H9 (cell line): ENCODE data around the gene PRKAR1A. TPM values are rescaled to one million over a fixed set of nuclear protein-coding genes. Genes with fewer than 3 reads are reported as not detected.

Experiments used
- DNase-seq: peaks from one replicate; pipeline ENCODE4 v3.0.0-alpha.2; 2017
- H2AFZ ChIP-seq: one replicate; pipeline ENCODE4 v1.6.1; 2013; ENCODE audit warnings: mild to moderate bottlenecking, low read length, control low read depth, moderate library complexity
- H2AK5ac ChIP-seq: 2 replicates; pipeline ENCODE4 v1.6.1; 2013; ENCODE audit warnings: low read length, control low read depth, mixed read lengths; ENCODE audit not compliant: insufficient read length
- H2BK120ac ChIP-seq: one replicate; pipeline ENCODE4 v1.6.1; 2013; ENCODE audit warnings: low read depth, mild to moderate bottlenecking, low read length, control low read depth, inconsistent platforms; ENCODE audit not compliant: poor library complexity, severe bottlenecking
- H2BK12ac ChIP-seq: 2 replicates; pipeline ENCODE4 v1.6.1; 2013; ENCODE audit warnings: low read length, control low read depth, mixed read lengths, low read depth; ENCODE audit not compliant: insufficient read length
- H2BK15ac ChIP-seq: 2 replicates; pipeline ENCODE4 v1.6.1; 2013; ENCODE audit warnings: low read depth, low read length, control low read depth
- H2BK20ac ChIP-seq: one replicate; pipeline ENCODE4 v1.6.1; 2013; ENCODE audit warnings: low read depth, mild to moderate bottlenecking, low read length, control low read depth, inconsistent platforms; ENCODE audit not compliant: poor library complexity, severe bottlenecking
- H2BK5ac ChIP-seq: 2 replicates; pipeline ENCODE4 v1.6.1; 2013; ENCODE audit warnings: low read length, control low read depth, mixed read lengths; ENCODE audit not compliant: insufficient read length
- H3K14ac ChIP-seq: 2 replicates; pipeline ENCODE4 v1.6.1; 2013; ENCODE audit warnings: low read length, control low read depth; ENCODE audit not compliant: insufficient read depth
- H3K18ac ChIP-seq: 2 replicates; pipeline ENCODE4 v1.6.1; 2013; ENCODE audit warnings: low read depth, mild to moderate bottlenecking, mixed read lengths, low read length, control low read depth; ENCODE audit not compliant: insufficient read length
- H3K23ac ChIP-seq: 2 replicates; pipeline ENCODE4 v1.6.1; 2013; ENCODE audit warnings: low read length, control low read depth, mixed read lengths, low read depth; ENCODE audit not compliant: insufficient read length
- H3K23me2 ChIP-seq: 2 replicates; pipeline ENCODE4 v1.6.1; 2013; ENCODE audit warnings: low read depth, mild to moderate bottlenecking, mixed read lengths, low read length, control low read depth; ENCODE audit not compliant: insufficient read length, poor library complexity, severe bottlenecking
- H3K27ac ChIP-seq: 2 replicates; pipeline ENCODE4 v1.5.1; 2013; ENCODE audit warnings: low read length, control low read depth, mixed read lengths, low read depth; ENCODE audit not compliant: insufficient read length
- H3K27me3 ChIP-seq: 2 replicates; pipeline ENCODE4 v1.6.1; 2013; ENCODE audit warnings: low read length, control low read depth, inconsistent platforms; ENCODE audit not compliant: insufficient read depth
- H3K4ac ChIP-seq: 2 replicates; pipeline ENCODE4 v1.6.1; 2013; ENCODE audit warnings: low read depth, mild to moderate bottlenecking, control low read depth, inconsistent platforms, low read length, moderate library complexity
- H3K4me1 ChIP-seq: 2 replicates; pipeline ENCODE4 v1.6.1; 2013; ENCODE audit warnings: low read length, control low read depth, inconsistent platforms; ENCODE audit not compliant: insufficient read depth
- H3K4me2 ChIP-seq: 2 replicates; pipeline ENCODE4 v1.6.1; 2013; ENCODE audit warnings: low read length, control low read depth, mixed read lengths; ENCODE audit not compliant: insufficient read length, insufficient read depth
- H3K56ac ChIP-seq: 2 replicates; pipeline ENCODE4 v1.6.1; 2013; ENCODE audit warnings: low read depth, mild to moderate bottlenecking, mixed read lengths, low read length, control low read depth; ENCODE audit not compliant: insufficient read length
- H3K79me1 ChIP-seq: 2 replicates; pipeline ENCODE4 v1.6.1; 2013; ENCODE audit warnings: low read depth, mild to moderate bottlenecking, moderate library complexity, low read length, control low read depth, inconsistent platforms; ENCODE audit not compliant: insufficient read depth, poor library complexity, severe bottlenecking
- H3K79me2 ChIP-seq: 2 replicates; pipeline ENCODE4 v1.6.1; 2013; ENCODE audit warnings: low read length, control low read depth, inconsistent platforms; ENCODE audit not compliant: insufficient read depth
- H3K9ac ChIP-seq: 2 replicates; pipeline ENCODE4 v1.6.1; 2013; ENCODE audit warnings: low read length, control low read depth, mixed read lengths; ENCODE audit not compliant: insufficient read length; ENCODE audit errors: extremely low read depth
- H3K9me3 ChIP-seq: one replicate; pipeline ENCODE4 v1.6.1; 2013; ENCODE audit warnings: low read depth, low read length, inconsistent platforms; ENCODE audit not compliant: control insufficient read depth
- H3T11ph ChIP-seq: one replicate; pipeline ENCODE4 v1.6.1; 2013; ENCODE audit warnings: mild to moderate bottlenecking, low read length, control low read depth, inconsistent platforms
- H4K20me1 ChIP-seq: one replicate; pipeline ENCODE4 v1.6.1; 2013; ENCODE audit not compliant: control insufficient read depth, insufficient read length, insufficient read depth
- H4K5ac ChIP-seq: 2 replicates; pipeline ENCODE4 v1.6.1; 2013; ENCODE audit warnings: low read depth, mild to moderate bottlenecking, mixed read lengths, low read length, control low read depth; ENCODE audit not compliant: insufficient read length
- H4K8ac ChIP-seq: replicated peaks from 2 replicates; pipeline ENCODE4 v1.6.1; 2013; ENCODE audit warnings: low read length, control low read depth, mixed read lengths, low read depth; ENCODE audit not compliant: insufficient read length
- H4K91ac ChIP-seq: 2 replicates; pipeline ENCODE4 v1.6.1; 2013; ENCODE audit warnings: low read depth, mild to moderate bottlenecking, moderate library complexity, mixed read lengths, low read length, control low read depth; ENCODE audit not compliant: insufficient read length
- H3K27ac Mint-ChIP-seq, 3 experiments: 2 replicates in 2 of 3; 3 replicates in 1 of 3; pipeline ENCODE4 v1.8.0; 2020 to 2021; ENCODE audit warnings: mixed read lengths in 3 of 3, mild to moderate bottlenecking in 1 of 3, moderate library complexity in 1 of 3
- H3K27me3 Mint-ChIP-seq: 2 replicates; pipeline ENCODE4 v1.8.0; 2021; ENCODE audit warnings: low read depth, mild to moderate bottlenecking, moderate library complexity, mixed read lengths
- H3K36me3 Mint-ChIP-seq, 3 experiments: 2 replicates in 2 of 3; 3 replicates in 1 of 3; pipeline ENCODE4 v1.8.0; 2020 to 2021; ENCODE audit warnings: low read depth in 3 of 3, mixed read lengths in 3 of 3; ENCODE audit not compliant: insufficient read depth in 1 of 3
- H3K4me1 Mint-ChIP-seq, 2 experiments: 2 replicates each; pipeline ENCODE4 v1.8.0; 2020; ENCODE audit warnings: mixed read lengths in 2 of 2
- H3K4me3 Mint-ChIP-seq, 2 experiments: 2 replicates in 1 of 2; 3 replicates in 1 of 2; pipeline ENCODE4 v1.8.0; 2020 to 2021; ENCODE audit warnings: mild to moderate bottlenecking in 2 of 2, mixed read lengths in 2 of 2, moderate library complexity in 1 of 2
- H3K9me3 Mint-ChIP-seq, 2 experiments: 2 replicates in 1 of 2; 3 replicates in 1 of 2; pipeline ENCODE4 v1.8.0; 2020; ENCODE audit warnings: mild to moderate bottlenecking in 2 of 2, mixed read lengths in 2 of 2, moderate library complexity in 1 of 2
- WGBS: extraction: QIAGEN DNeasy Blood & Tissue Kit; methylation state at CpG from one replicate; pipeline ENCODE4 v1.1.7; 2013; ENCODE audit warnings: missing lambda C conversion rate, low lambda C conversion rate, mixed read lengths; ENCODE audit not compliant: insufficient read length; ENCODE audit errors: extremely low coverage; 5-methylcytosine and 5-hydroxymethylcytosine counted together
- total RNA-seq: library from RNA; stranded (reverse); gene quantifications from 2 replicates; pipeline ENCODE4 v1.2.1, GENCODE V29; 2021
- TF ChIP-seq, protein P1 (sequence below): fragments of 200-600 bp; sonication (generic); conservative IDR thresholded peaks from 3 replicates; pipeline ENCODE4 v1.8.0; 2021; ENCODE audit warnings: antibody characterized with exemption, mild to moderate bottlenecking

The PRKAR1A gene
- total RNA-seq, 1 experiment from 2014 or later = 171 TPM

DNA sequence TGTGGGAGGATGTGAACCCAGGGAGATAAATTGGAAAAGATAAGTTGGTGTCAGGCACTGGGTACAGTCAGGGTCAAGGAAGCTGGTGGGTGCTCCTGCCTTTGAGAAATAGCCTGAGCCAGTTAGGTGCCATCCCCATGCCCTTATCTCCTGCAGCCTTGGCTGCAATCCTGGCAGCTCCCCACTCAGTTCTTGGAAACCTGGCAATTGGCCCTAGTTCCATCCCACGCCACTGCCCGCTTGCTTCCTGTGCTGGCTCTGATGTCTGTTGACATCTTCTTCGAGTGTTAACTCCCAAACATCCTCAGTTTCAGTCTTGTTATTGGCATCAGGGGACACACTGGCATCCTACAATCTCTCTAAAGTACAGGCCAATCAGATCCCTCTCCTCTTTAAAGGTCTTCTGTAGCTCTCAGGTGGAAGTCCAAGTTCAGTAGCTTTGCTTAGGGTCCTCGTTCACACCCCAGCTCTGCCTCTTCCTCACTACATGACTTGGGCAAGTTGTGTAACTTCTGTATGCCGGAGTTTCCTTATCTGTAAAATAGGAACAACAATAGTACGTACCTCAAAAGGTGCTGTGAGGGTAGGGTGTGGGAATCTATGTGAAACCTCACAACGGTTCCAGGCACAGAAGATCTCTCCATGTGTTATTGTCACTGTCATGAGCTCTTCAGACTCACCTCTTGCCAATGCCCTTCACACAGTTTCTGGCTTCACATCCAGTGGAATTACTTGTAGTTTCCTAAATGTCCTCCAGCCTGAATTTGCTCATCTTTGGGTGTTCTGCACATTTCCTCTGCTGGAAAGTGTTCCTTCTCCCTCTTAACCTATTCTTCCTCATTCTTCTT lies 13.5 kb upstream of the PRKAR1A start:
- Mint-ChIP-seq H3K9me3 (peaks cover 5 to 6% of the 10 kb centered on the region in 2 experiments), H3K36me3 (peaks cover 2 to 6% (median 3%) of the 10 kb centered on the region in 3 experiments; a peak in 4 of 7 replicates), H3K27ac (no peak overlapping the region), H3K4me3 (no peak overlapping the region), H3K4me1 (no peaks in the 10 kb centered on the region), H3K27me3 (no peaks in the 10 kb centered on the region; the same call in 1 of the 2 replicates)
- H2BK20ac ChIP-seq = no peak overlapping the region
- H3K9me3 ChIP-seq = no peaks in the 10 kb centered on the region
- H3K9ac ChIP-seq = no peak overlapping the region
- DNase-seq = no peak
- H3K4ac ChIP-seq = no peak overlapping the region
- no peaks in the 10 kb centered on the region for H4K20me1 ChIP-seq
- H3K79me2 ChIP-seq = no peaks in the 10 kb centered on the region
- H4K91ac ChIP-seq = no peak overlapping the region
- H3K23ac ChIP-seq = no peak overlapping the region
- no peak overlapping the region for H3K18ac ChIP-seq
- no peak overlapping the region for H3K4me2 ChIP-seq
- no peak overlapping the region for H4K5ac ChIP-seq
- H3K23me2 ChIP-seq = no peaks in the 10 kb centered on the region
- no peak overlapping the region for H2BK15ac ChIP-seq
- H2BK5ac ChIP-seq = no peak overlapping the region
- no peaks in the 10 kb centered on the region for H3K79me1 ChIP-seq
- no peaks in the 10 kb centered on the region for H3K4me1 ChIP-seq
- no peak overlapping the region for H3K14ac ChIP-seq
- H3K56ac ChIP-seq = no peak overlapping the region
- H3K27ac ChIP-seq = no peak overlapping the region
- H3T11ph ChIP-seq = no peak overlapping the region
- no peaks in the 10 kb centered on the region for H3K27me3 ChIP-seq
- H2BK120ac ChIP-seq = no peak overlapping the region
- TF ChIP-seq, protein P1, sequence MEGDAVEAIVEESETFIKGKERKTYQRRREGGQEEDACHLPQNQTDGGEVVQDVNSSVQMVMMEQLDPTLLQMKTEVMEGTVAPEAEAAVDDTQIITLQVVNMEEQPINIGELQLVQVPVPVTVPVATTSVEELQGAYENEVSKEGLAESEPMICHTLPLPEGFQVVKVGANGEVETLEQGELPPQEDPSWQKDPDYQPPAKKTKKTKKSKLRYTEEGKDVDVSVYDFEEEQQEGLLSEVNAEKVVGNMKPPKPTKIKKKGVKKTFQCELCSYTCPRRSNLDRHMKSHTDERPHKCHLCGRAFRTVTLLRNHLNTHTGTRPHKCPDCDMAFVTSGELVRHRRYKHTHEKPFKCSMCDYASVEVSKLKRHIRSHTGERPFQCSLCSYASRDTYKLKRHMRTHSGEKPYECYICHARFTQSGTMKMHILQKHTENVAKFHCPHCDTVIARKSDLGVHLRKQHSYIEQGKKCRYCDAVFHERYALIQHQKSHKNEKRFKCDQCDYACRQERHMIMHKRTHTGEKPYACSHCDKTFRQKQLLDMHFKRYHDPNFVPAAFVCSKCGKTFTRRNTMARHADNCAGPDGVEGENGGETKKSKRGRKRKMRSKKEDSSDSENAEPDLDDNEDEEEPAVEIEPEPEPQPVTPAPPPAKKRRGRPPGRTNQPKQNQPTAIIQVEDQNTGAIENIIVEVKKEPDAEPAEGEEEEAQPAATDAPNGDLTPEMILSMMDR = no peak
- no peak overlapping the region for H2AK5ac ChIP-seq
- no peak overlapping the region for H4K8ac ChIP-seq
- H2AFZ ChIP-seq = no peak overlapping the region
- no peak overlapping the region for H2BK12ac ChIP-seq
- no CpG with 5 or more reads among the region's 7 CpGs for WGBS
